Skeletal muscle satellite cell (primary cell): ENCODE results near the gene TMEM267. TPM values are rescaled to one million over a fixed set of nuclear protein-coding genes. Genes with fewer than 3 reads are reported as not detected.
"Not testable (repeated sequence)": the region's sequence is repeated elsewhere in the genome, so short reads cannot be mapped to it uniquely, and the experiment has no call there.

Experiments
- H3K27me3 ChIP-seq: 2 replicates; pipeline ENCODE4 v1.7.0; 2013; ENCODE audit warnings: low read length; ENCODE audit not compliant: control insufficient read depth, insufficient read depth
- H3K36me3 ChIP-seq: 2 replicates; pipeline ENCODE4 v1.7.0; 2013; ENCODE audit warnings: mild to moderate bottlenecking, control low read depth, low read length; ENCODE audit not compliant: insufficient read depth
- H3K4me1 ChIP-seq: 2 replicates; pipeline ENCODE4 v1.7.0; 2013; ENCODE audit warnings: low read length; ENCODE audit not compliant: control insufficient read depth, insufficient read depth
- H3K4me2 ChIP-seq: 2 replicates; pipeline ENCODE4 v1.7.0; 2013; ENCODE audit warnings: mild to moderate bottlenecking, low read length
- H3K4me3 ChIP-seq: 2 replicates; pipeline ENCODE4 v1.7.0; 2013; ENCODE audit warnings: low read length
- H3K9ac ChIP-seq: 2 replicates; pipeline ENCODE4 v1.7.0; 2013; ENCODE audit warnings: mild to moderate bottlenecking, low read depth, low read length, moderate library complexity
- H3K9me3 ChIP-seq: replicated peaks from 2 replicates; pipeline ENCODE4 v1.7.0; 2013; ENCODE audit warnings: mild to moderate bottlenecking, control low read depth, low read length
- total RNA-seq: library from RNA; depleted of rRNA; stranded (reverse); fragments of >200 nt; gene quantifications from 2 replicates; pipeline ENCODE4 v1.2.3, GENCODE V29; 2012; rRNA removed

The TMEM267 gene
- total RNA-seq, result 10.5 and 13.4 TPM in 2 replicates

GRCh38 chr5:43483298-43484105 is at the start of gene TMEM267:
Gene TMEM267 (minus strand): TSS chr5:43483865. CDS start chr5:43453969, 29,896 bp downstream.
- peak within 1 kb of the TSS; percentile 83 for H3K4me3 ChIP-seq
- no peaks in the 10 kb centered on the region for H3K27me3 ChIP-seq
- peak within 1 kb of the TSS; percentile 92 for H3K4me2 ChIP-seq
- H3K9me3 ChIP-seq, result no peaks in the 10 kb centered on the region
- peak within 1 kb of the TSS; percentile 97 for H3K9ac ChIP-seq
- H3K4me1 ChIP-seq, result peaks cover 11% of the 10 kb centered on the region
- no peaks in the 10 kb centered on the region for H3K36me3 ChIP-seq

GRCh38 chr5:43530648-43531047 is 47.0 kb upstream of the TMEM267 start:
- Histone ChIP-seq H3K27me3 (no peaks in the 10 kb centered on the region), H3K9me3 (no peaks in the 10 kb centered on the region), H3K4me2 (no peak overlapping the region), H3K4me1 (no peaks in the 10 kb centered on the region), H3K4me3 (no peak overlapping the region), H3K9ac (no peak overlapping the region), H3K36me3 (peaks cover 75% of the 10 kb centered on the region)

- Histone ChIP-seq H3K36me3 (peaks cover 29% of the 10 kb centered on the region), H3K4me2 (no peak overlapping the region), H3K9me3 (no peaks in the 10 kb centered on the region), H3K27me3 (no peaks in the 10 kb centered on the region), H3K4me1 (no peaks in the 10 kb centered on the region), H3K4me3 (no peak overlapping the region), H3K9ac (no peak overlapping the region)
Observed at GRCh38 chr5:43523662-43524072, 40.0 kb upstream of the TMEM267 start.

- H3K4me1 ChIP-seq, result peaks cover 4% of the 10 kb centered on the region
- H3K9ac ChIP-seq, result no peak overlapping the region
- no peaks in the 10 kb centered on the region for H3K9me3 ChIP-seq
- H3K27me3 ChIP-seq, result no peaks in the 10 kb centered on the region
- no peak overlapping the region for H3K4me2 ChIP-seq
- H3K36me3 ChIP-seq, result peaks cover 11% of the 10 kb centered on the region
- no peak overlapping the region for H3K4me3 ChIP-seq
Observed at GRCh38 chr5:43520615-43521014, 37.0 kb upstream of the TMEM267 start.

- H3K4me1 ChIP-seq, result peaks cover 18% of the 10 kb centered on the region
- peak overlapping the region; percentile 96 for H3K9ac ChIP-seq
- peak overlapping the region; percentile 82 for H3K4me3 ChIP-seq
- H3K4me2 ChIP-seq, result peak overlapping the region; percentile 87
- H3K9me3 ChIP-seq, result no peaks in the 10 kb centered on the region
- no peaks in the 10 kb centered on the region for H3K27me3 ChIP-seq
- H3K36me3 ChIP-seq, result no peaks in the 10 kb centered on the region
Observed at GRCh38 chr5:43515678-43516048, 32.0 kb upstream of the TMEM267 start.

- Histone ChIP-seq H3K27me3 (no peaks in the 10 kb centered on the region), H3K4me2 (peak within 1 kb of the TSS; percentile 87), H3K4me1 (peaks cover 18% of the 10 kb centered on the region), H3K36me3 (no peaks in the 10 kb centered on the region), H3K9ac (peak within 1 kb of the TSS; percentile 96), H3K4me3 (peak within 1 kb of the TSS; percentile 82), H3K9me3 (no peaks in the 10 kb centered on the region)
Observed at GRCh38 chr5:43514816-43515677, 31.4 kb upstream of the TMEM267 start, which contains the start of gene C5orf34. Gene C5orf34 (minus strand): TSS chr5:43515148. CDS start chr5:43509339, 5,809 bp downstream.

- no peaks in the 10 kb centered on the region for H3K9me3 ChIP-seq
- peak overlapping the region; percentile 82 for H3K4me3 ChIP-seq
- H3K4me2 ChIP-seq, result peak overlapping the region; percentile 86
- no peaks in the 10 kb centered on the region for H3K36me3 ChIP-seq
- H3K27me3 ChIP-seq, result no peaks in the 10 kb centered on the region
- H3K4me1 ChIP-seq, result peaks cover 18% of the 10 kb centered on the region
- H3K9ac ChIP-seq, result peak overlapping the region; percentile 96
Observed at GRCh38 chr5:43514471-43514815, 30.8 kb upstream of the TMEM267 start.

GRCh38 chr5:43514025-43514424 is 30.4 kb upstream of the TMEM267 start:
- Histone ChIP-seq H3K4me2 (peak overlapping the region; percentile 86), H3K36me3 (no peaks in the 10 kb centered on the region), H3K4me1 (peaks cover 18% of the 10 kb centered on the region), H3K4me3 (peak overlapping the region; percentile 82), H3K9me3 (no peaks in the 10 kb centered on the region), H3K9ac (peak overlapping the region; percentile 96), H3K27me3 (no peaks in the 10 kb centered on the region)

- not testable (repeated sequence) for H3K9ac ChIP-seq, H3K36me3 ChIP-seq, H3K4me2 ChIP-seq, H3K9me3 ChIP-seq, H3K27me3 ChIP-seq, H3K4me3 ChIP-seq
- H3K4me1 ChIP-seq, result peaks cover 18% of the 10 kb centered on the region
Observed at GRCh38 chr5:43511062-43511461, 27.4 kb upstream of the TMEM267 start.

- H3K9ac ChIP-seq, result no peak overlapping the region
- no peaks in the 10 kb centered on the region for H3K9me3 ChIP-seq
- H3K36me3 ChIP-seq, result no peaks in the 10 kb centered on the region
- H3K4me3 ChIP-seq, result no peak overlapping the region
- H3K4me2 ChIP-seq, result no peak overlapping the region
- H3K27me3 ChIP-seq, result no peaks in the 10 kb centered on the region
- H3K4me1 ChIP-seq, result no peaks in the 10 kb centered on the region
Observed at GRCh38 chr5:43498581-43498980, 14.9 kb upstream of the TMEM267 start.

GRCh38 chr5:43497311-43498104 is 13.8 kb upstream of the TMEM267 start:
- Histone ChIP-seq H3K4me2 (no peak overlapping the region), H3K27me3 (no peaks in the 10 kb centered on the region), H3K9me3 (no peaks in the 10 kb centered on the region), H3K9ac (no peak overlapping the region), H3K36me3 (no peaks in the 10 kb centered on the region), H3K4me3 (no peak overlapping the region), H3K4me1 (no peaks in the 10 kb centered on the region)
